ENCODE data around the gene YIPF2. TPM values are rescaled to one million over a fixed set of nuclear protein-coding genes. Genes with fewer than 3 reads are reported as not detected.

YIPF2 gene
- total and polyA plus RNA-seq, 2 donors from 2014 or later = 64.7 to 70.3 TPM

GRCh38 chr19:10922638-10923014 is 5.8 kb downstream of the YIPF2 start:
- TF ChIP-seq CTCF (IDR thresholded peaks at IDR 0.05; ENCODE audit: borderline replicate concordance, extremely low read depth, insufficient read depth) = no peak
- intact Hi-C loops (cut with DNase I) = no loop called here
- H3K9ac ChIP-seq (ENCODE audit: low read length in 3 of 3) = no peak overlapping the region
- H3K4me1 ChIP-seq (ENCODE audit: control insufficient read depth in 2 of 3, insufficient read depth in 2 of 3, low read depth in 1 of 3, low read length in 3 of 3) = peaks cover 0 to 5% (median 4%) of the 10 kb centered on the region in 3 donors
- H3K27me3 ChIP-seq (ENCODE audit: control insufficient read depth, insufficient read depth, low read length) = no peaks in the 10 kb centered on the region
- H3K27ac ChIP-seq (ENCODE audit: low read depth in 2 of 2, low read length in 2 of 2) = no peak overlapping the region
- no peak for DNase-seq
- no peak for FAIRE-seq
- no peak overlapping the region for H3K4me3 ChIP-seq (ENCODE audit: low read length in 3 of 3)
- peaks cover 0 to 24% (median 9%) of the 10 kb centered on the region in 3 donors for H3K36me3 ChIP-seq (ENCODE audit: control insufficient read depth in 2 of 3, insufficient read depth in 3 of 3, low read length in 3 of 3)
- H3K9me3 ChIP-seq (ENCODE audit: control insufficient read depth in 2 of 3, insufficient read depth in 1 of 3, low read length in 3 of 3) = no peaks in the 10 kb centered on the region

- Histone ChIP-seq H3K27me3 (ENCODE audit: control insufficient read depth, insufficient read depth, low read length) (no peaks in the 10 kb centered on the region), H3K9me3 (ENCODE audit: control insufficient read depth in 2 of 3, insufficient read depth in 1 of 3, low read length in 3 of 3) (no peaks in the 10 kb centered on the region), H3K4me3 (ENCODE audit: low read length in 3 of 3) (no peak overlapping the region), H3K9ac (ENCODE audit: low read length in 3 of 3) (no peak overlapping the region), H3K36me3 (ENCODE audit: control insufficient read depth in 2 of 3, insufficient read depth in 3 of 3, low read length in 3 of 3) (peaks cover 0 to 24% (median 9%) of the 10 kb centered on the region in 3 donors), H3K27ac (ENCODE audit: low read depth in 2 of 2, low read length in 2 of 2) (no peak overlapping the region), H3K4me1 (ENCODE audit: control insufficient read depth in 2 of 3, insufficient read depth in 2 of 3, low read depth in 1 of 3, low read length in 3 of 3) (no peaks in the 10 kb centered on the region)
- DNase-seq = peak in 1 of 5 donors; percentile 76
- intact Hi-C loops (cut with DNase I) = no loop called here
- FAIRE-seq = no peak
- TF ChIP-seq CTCF (IDR thresholded peaks at IDR 0.05; ENCODE audit: borderline replicate concordance, extremely low read depth, insufficient read depth) = no peak
Measured at GRCh38 chr19:10921910-10922637, 6.4 kb downstream of the YIPF2 start.

- no peak for TF ChIP-seq CTCF (IDR thresholded peaks at IDR 0.05; ENCODE audit: borderline replicate concordance, extremely low read depth, insufficient read depth)
- Histone ChIP-seq H3K4me1 (ENCODE audit: control insufficient read depth in 2 of 3, insufficient read depth in 2 of 3, low read depth in 1 of 3, low read length in 3 of 3) (no peaks in the 10 kb centered on the region), H3K4me3 (ENCODE audit: low read length in 3 of 3) (no peak overlapping the region), H3K9me3 (ENCODE audit: control insufficient read depth in 2 of 3, insufficient read depth in 1 of 3, low read length in 3 of 3) (no peaks in the 10 kb centered on the region), H3K27ac (ENCODE audit: low read depth in 2 of 2, low read length in 2 of 2) (no peak overlapping the region), H3K9ac (ENCODE audit: low read length in 3 of 3) (no peak overlapping the region), H3K27me3 (ENCODE audit: control insufficient read depth, insufficient read depth, low read length) (no peaks in the 10 kb centered on the region), H3K36me3 (ENCODE audit: control insufficient read depth in 2 of 3, insufficient read depth in 3 of 3, low read length in 3 of 3) (peaks cover 0 to 24% (median 9%) of the 10 kb centered on the region in 3 donors)
- DNase-seq (peak in 1 of 5 donors; percentile 73), FAIRE-seq (no peak)
- intact Hi-C loops (cut with DNase I) = no loop called here
Measured at GRCh38 chr19:10921199-10921909, 7.1 kb downstream of the YIPF2 start.

Measured in kidney (tissue), 14 donors.